ENCODE data around the gene MB21D2.

GRCh38 chr3:192914848-192915247 is 2.8 kb downstream of the MB21D2 start:
- TF ChIP-seq CTCF (conservative IDR thresholded peaks at IDR 0.05; ENCODE audit: low read length) = no peak
- TF ChIP-seq EZH2phosphoT487 (IDR thresholded peaks at IDR 0.05; ENCODE audit: borderline replicate concordance) = no peak

All from Loucy (cell line).